HG02759 (cell line): ENCODE results near the gene CDCP2.
"Not testable (repeated sequence)": the region's sequence is repeated elsewhere in the genome, so short reads cannot be mapped to it uniquely, and the experiment has no call there.

ENCODE experiments used
- ATAC-seq: cut with Tn5 transposase; IDR thresholded peaks from one replicate; pipeline ENCODE4 v1.9.1; 2021; ENCODE audit warnings: mild to moderate bottlenecking, moderate library complexity; ENCODE audit not compliant: unreplicated experiment

The CDCP2 gene

GRCh38 chr1:54168206-54168965 lies 15.6 kb upstream of the CDCP2 start:
- ATAC-seq = no peak

DNA sequence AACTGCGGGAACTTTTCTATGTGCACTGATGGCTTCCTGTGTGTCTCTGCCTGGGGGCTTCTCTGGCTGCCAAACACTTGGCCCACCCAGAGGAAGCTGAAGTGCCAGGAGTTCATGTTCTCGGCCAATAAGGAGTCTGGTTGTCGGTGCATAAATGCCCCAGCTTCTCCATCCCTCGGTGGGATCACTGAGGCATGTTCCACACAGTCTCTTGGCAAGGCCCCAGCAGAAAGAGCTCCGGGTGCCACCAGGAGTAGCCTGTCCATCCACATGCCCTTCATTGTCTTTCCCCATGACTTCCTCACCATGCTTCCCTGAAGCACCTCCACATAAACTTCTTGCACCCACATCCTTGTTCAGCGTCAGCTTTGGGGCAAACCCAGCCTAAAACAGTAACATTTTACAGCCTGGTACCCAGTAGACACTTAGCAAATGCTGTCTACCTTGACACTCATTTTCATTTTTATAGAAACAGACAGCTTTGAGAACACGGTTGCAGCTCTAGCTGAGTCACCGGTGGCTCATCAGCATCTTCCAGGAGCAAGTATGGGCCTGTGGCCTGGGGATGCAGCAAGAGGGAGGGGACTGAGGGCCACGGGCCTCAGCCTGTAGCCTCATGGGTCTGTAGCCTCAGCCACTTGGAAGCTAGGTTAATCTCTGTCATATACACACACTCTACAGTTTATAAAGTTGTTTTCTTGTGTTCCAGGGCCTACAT lies 14.8 kb upstream of the CDCP2 start:
- no peak for ATAC-seq

- not testable (repeated sequence) for ATAC-seq
Measured at GRCh38 chr1:54166357-54166756, 13.6 kb upstream of the CDCP2 start.

DNA sequence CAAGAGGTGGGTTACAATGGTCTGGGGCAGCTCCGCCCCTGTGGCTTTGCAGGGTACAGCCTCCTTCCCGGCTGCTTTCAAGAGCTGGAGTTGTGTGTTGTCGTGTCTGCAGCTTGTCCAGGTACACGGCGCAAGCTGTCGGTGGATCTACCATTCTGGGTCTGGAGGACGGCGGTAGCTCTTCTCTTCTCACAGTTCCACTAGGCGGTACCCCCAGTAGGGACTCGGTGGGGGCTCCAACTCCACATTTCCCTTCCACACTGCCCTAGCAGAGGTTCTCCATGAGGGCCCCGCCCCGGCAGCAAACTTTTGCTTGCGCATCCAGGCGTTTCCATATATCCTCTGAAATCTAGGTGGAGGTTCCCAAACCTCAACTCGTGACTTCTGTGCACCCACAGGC lies 12.3 kb upstream of the CDCP2 start:
- ATAC-seq = no peak

DNA sequence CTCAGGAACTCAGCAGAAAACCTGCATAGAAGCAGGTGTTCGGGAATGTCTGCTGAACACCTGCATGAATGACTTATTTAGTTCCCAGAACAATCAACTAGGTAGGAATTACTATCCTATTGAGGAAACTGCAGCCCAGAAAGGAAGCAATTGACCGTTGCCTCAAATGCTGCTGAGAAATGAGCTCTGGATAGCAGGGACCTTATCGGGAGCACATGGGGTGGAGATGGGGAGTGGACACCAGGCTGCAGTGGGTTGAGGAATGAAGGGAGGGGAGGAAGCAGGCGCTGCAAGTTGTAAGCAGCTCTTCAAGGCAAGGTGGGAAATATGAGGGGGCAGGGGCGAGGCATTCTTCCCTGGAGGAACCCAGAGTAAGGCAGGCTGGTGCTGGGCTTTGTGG lies 10.8 kb upstream of the CDCP2 start:
- ATAC-seq = no peak

DNA sequence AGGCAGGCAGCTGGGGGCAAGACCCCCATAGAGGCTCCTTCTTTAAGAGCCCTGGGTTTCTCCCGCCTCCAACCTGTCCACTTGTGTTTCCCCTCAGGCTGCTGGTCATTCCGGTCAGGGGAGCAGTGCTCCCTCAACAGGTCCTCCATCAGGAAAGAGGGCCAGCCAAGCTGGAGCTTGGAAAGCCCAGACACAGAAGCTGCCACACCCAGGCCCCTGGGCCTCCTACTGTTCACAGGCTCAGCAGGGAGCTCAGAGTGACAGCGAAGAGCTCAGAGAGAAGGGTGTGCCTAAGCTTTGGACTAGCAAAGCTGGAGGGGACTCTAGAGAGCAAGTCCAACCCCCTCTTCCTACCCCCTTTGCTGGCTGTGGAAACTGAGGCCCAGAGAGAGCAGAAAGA lies 10.3 kb upstream of the CDCP2 start:
- no peak for ATAC-seq

GRCh38 chr1:54161495-54162168 lies 8.8 kb upstream of the CDCP2 start:
- ATAC-seq = no peak

GRCh38 chr1:54160351-54160750 lies 7.6 kb upstream of the CDCP2 start:
- ATAC-seq = no peak

DNA sequence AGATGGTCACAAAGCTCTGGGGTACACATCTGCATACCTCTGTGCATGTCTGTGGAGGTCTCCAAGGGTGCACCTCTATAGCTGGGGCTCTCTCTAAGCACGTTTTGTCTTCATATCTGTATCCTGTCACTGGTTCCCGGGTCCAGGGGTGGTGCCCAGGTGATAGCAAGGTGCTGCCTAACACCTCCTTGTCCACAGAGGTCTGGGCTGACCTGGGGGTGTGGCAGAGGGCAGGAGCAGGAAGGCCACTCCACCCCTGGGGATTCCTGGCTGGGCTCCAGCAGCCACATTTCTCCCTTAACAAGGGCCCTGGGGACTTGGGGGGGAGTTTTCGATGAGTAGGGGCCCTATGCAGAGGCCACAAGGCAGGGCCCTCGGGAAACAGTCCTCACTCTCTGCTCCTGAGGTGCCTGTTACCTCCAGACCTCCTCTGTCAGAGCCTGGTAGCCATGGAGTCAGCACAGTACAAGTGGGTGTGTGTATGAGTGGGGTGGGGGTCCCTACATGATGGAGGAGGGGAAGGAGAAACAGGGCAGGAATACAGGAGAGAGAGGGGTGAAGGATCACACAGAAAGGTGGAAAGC lies 7.0 kb upstream of the CDCP2 start:
- no peak for ATAC-seq

- no peak for ATAC-seq
Measured at GRCh38 chr1:54158071-54158470, 5.3 kb upstream of the CDCP2 start.

- no peak for ATAC-seq
Measured at GRCh38 chr1:54157401-54157800, 4.6 kb upstream of the CDCP2 start.

GRCh38 chr1:54156986-54157385 lies 4.2 kb upstream of the CDCP2 start:
- ATAC-seq = no peak

- no peak for ATAC-seq
Measured at GRCh38 chr1:54156201-54156600, 3.4 kb upstream of the CDCP2 start.

DNA sequence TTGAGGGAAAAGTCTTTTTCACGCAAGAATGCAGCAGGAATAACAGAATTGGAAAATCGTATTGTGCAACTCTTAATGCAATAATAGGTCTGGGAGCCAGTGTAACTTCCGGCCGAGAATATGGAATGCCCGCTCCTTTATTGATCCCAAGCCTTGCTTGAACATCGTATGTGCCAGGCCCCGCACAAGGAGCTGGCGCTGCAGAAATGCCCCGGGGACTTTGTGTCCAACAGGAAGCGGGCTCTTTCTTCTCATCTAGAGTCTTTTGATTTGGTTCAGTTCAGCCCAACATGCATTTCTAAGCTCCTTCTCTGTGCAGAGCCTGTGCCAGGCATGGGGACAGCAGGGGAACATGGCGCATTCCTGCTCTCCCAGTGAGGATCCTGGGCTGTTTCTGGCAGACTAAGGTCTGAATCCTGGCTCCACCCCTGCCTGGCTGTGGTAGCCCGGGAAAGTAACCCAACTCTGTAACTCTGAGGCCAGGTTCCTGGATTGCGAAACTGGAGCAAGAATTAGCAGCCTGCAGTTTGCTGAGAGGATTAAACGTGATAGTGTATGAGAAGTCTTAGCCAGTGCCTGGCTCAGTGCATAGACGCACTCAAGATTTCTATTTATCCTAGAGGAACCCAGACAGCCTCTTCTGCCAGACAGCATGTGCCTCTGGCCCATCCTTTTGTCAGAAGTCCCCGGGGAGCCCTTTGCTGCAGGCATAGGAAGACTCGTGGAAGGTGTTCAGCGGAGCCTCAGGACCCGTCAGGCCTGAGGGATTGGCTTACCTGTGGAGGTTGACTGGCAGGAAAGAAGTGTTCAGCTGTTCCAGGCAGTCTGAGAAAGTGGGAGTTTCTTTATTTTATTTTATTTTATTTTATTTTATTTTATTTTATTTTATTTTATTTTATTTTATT lies 987 bp upstream of the CDCP2 start:
- ATAC-seq = no peak

- ATAC-seq = no peak
Measured at GRCh38 chr1:54151013-54151412, 1.8 kb downstream of the CDCP2 start.

- no peak for ATAC-seq
Measured at GRCh38 chr1:54149734-54150133, 3.1 kb downstream of the CDCP2 start.

DNA sequence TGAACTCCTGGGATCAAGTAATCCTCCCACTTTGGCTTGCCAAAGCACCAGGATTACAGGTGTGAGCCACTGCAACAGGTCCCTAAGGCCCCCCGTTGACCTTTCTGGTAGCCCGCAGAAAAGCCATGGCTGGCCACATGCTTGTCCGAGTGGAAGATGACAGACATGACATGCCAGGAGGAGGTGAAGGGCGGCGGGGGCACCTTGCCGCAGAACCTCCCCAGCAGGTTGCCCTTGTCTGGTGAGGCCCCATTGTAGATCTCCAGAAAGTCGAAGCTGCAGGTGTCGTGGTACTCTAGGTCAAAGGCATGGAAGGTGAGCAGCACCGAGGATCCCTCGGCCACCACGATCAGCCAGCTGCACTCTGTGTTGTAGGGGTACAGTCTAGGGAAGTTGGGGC lies 8.4 kb downstream of the CDCP2 start:
- ATAC-seq = no peak

DNA sequence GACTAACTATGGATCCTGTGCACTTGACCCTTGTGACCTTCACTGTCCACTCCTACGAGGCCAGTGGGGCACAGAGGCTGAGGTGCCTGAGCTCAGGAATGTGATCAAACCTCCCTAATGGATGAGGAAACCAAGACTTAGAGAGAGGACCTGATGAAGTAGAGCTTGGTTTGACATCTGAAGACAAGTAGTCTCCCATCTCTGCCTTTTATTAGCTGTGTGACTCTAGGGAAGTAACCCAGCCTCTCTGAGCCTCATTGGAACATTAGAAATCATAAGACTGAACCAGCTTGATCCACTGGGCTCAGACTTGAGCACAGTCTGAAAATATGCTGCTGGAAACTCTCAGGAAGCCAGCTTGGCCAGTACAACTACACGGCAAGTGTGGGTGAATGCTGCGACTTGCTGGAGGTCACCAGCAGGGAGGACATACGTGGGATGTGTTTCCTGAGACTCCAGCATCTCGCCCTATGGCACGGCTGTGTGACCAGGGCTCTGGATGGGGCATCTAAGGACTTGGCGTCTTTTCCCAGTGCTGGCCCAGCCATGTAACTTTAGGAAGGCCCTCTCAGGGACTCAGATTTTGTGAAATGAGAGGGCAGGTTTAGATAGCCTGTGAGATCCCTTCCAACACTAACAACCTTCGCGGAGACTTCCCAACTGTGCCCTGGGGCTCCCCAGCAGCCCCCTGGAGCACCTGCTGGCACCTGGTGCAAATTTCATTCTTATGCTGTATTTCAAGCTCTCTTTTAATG lies 10.5 kb downstream of the CDCP2 start:
- ATAC-seq = no peak

DNA sequence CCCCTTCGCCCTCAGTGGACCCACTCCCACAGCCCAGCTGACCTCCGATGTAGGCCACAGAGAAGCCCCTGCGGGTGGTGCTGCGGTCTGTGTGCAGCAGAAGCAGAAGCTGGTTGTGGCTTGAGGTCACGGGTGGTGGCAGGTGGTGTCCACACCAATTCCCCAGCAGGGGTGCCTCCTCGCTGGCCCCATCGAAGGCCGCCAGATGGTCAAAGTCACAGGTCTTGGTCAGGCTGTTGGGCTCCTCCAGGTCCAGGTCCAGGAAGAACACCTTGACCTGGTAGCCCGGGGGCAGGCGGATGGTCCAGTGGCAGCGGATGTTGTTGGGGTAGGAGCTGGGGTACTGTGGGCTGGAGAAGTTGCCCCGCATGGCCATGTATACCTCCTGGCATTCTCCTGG lies 13.1 kb downstream of the CDCP2 start:
- ATAC-seq = no peak

DNA sequence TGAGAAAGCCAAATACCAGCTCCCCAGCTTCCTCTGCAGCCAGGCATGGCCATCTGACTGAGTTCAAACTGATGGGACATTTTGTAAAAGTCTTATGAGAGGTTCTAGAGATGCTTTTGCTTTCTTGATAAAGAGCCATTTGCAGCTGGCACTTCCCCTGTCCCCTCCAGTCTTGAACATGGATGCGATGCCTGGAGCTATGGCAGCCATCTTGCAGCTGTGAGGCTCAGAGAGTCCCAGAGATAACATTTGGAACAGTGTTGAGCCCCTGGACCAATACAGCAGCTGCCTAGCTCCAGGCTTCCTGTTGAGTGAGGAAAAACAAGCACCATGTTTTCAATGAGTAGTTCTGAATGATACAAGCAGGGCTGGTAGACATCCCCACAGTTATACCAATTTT lies 13.8 kb downstream of the CDCP2 start:
- ATAC-seq = no peak
